Measurements from ENCODE around the gene SEMA5A. TPM values are rescaled to one million over a fixed set of nuclear protein-coding genes. Genes with fewer than 3 reads are reported as not detected.

The SEMA5A gene
- total and polyA plus RNA-seq, 2 of the 13 experiments (the other 11 are each of a cell fraction or from before 2014, with no cell fraction given) = 0.01 TPM; not detected in 1

DNA sequence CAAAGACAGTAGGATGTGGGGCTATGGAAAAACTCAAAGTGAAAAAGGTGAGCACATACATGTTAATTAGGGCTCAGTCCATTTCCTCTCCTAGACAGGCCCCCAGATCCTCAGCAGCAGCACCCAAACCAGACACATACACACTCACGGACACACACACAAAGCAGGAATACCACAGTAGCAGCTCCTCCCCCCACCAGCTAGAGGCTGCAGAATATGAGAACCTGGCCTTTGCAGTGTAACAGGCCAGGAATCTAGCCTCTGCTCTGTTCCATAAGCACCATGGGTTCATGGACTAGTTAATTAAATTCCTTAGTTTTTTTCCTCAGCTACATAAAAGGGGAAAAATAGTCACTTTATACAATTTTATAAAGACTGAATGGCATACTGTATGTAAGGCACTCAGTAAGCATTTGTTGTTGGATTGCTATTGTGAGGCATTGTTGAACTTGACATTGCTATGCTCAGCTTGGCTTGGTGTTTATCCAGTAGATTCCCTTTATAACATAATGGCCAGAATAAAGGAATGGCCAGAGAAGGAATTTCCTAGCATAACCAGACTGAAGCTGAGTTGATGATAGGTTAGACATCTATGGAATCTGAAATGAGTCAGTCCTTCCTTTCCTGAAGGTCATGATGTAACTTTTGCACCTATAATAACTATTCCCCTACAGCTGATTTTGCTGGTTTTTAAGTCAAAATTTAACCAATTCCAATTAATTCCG lies 186.8 kb downstream of the SEMA5A start:
- no peak overlapping the region for H3K4me2 ChIP-seq (ENCODE audit: low read depth, low read length)
- no peaks in the 10 kb centered on the region for H3K79me2 ChIP-seq (ENCODE audit: insufficient read depth, low read length)
- TF ChIP-seq CEBPG (CRISPR knock-in tag; IDR thresholded peaks at IDR 0.05) (no peak), ZNF3 (CRISPR knock-in tag; IDR thresholded peaks at IDR 0.05) (no peak), ZNF660 (CRISPR knock-in tag; IDR thresholded peaks at IDR 0.05; ENCODE audit: borderline replicate concordance, low read depth) (no peak), MBNL3 (CRISPR knock-in tag; conservative IDR thresholded peaks at IDR 0.05) (no peak), REL (CRISPR knock-in tag; conservative IDR thresholded peaks at IDR 0.05) (no peak), HNRNPH1 (optimal IDR thresholded peaks at IDR 0.05; ENCODE audit: low read depth, low read length) (no peak), ZNF34 (CRISPR knock-in tag; IDR thresholded peaks at IDR 0.05; ENCODE audit: borderline replicate concordance) (no peak), HDAC6 (IDR thresholded peaks at IDR 0.05; ENCODE audit: low read depth, low read length) (no peak), TAF15 (IDR thresholded peaks at IDR 0.05; ENCODE audit: low read depth, low read length, poor library complexity, severe bottlenecking) (no peak), ZNF331 (CRISPR knock-in tag; IDR thresholded peaks at IDR 0.05) (no peak), SMARCE1 (IDR thresholded peaks at IDR 0.05; ENCODE audit: borderline replicate concordance) (no peak)
- no peaks in the 10 kb centered on the region for H4K20me1 ChIP-seq (ENCODE audit: insufficient read depth, low read length)
- no peak overlapping the region for H3K27ac ChIP-seq (ENCODE audit: extremely low read length, insufficient read depth, low read length)
- intact Hi-C loops (cut with micrococcal nuclease; ENCODE audit: unreplicated experiment) (no loop called here), in situ Hi-C loops (cut with HindIII; ENCODE audit: extremely low pct_ligation_motif_present, low pct_unique_long_range_greater_than_20kb) (no loop called here)
- H3K9ac ChIP-seq (ENCODE audit: insufficient read depth, low read depth, low read length) = no peak overlapping the region
- FAIRE-seq (no peak), DNase-seq (ENCODE audit: low spot score) (no peak), ATAC-seq (no peak)
- H2AFZ ChIP-seq (ENCODE audit: low read length) = no peak overlapping the region
- no TSS peak for BruUV-seq (replicated peaks)
- ChIA-PET POLR2A (no interaction called here), CTCF (ENCODE audit: low intra/inter-chr PET ratio, low total read pairs) (no interaction called here)
- H3K4me1 ChIP-seq (ENCODE audit: insufficient read depth, low read length) = no peaks in the 10 kb centered on the region
- WGBS (ENCODE audit: low lambda C conversion rate) = 0% methylated on average over 1 of the region's 2 CpGs
- no peaks in the 10 kb centered on the region for H3K36me3 ChIP-seq (replicated peaks in 1 of 2; ENCODE audit: control insufficient read depth in 1 of 2, insufficient read depth in 2 of 2, low read length in 2 of 2)
- H3K27me3 ChIP-seq (ENCODE audit: control insufficient read depth in 1 of 2, insufficient read depth in 2 of 2, low read length in 2 of 2) = no peaks in the 10 kb centered on the region; a peak in 1 of 5 replicates
- H3K9me3 ChIP-seq (ENCODE audit: low read length) = no peaks in the 10 kb centered on the region
- no peak overlapping the region for H3K4me3 ChIP-seq (replicated peaks in 1 of 3; ENCODE audit: insufficient read depth in 1 of 3, low read depth in 2 of 3, low read length in 3 of 3)
